HG02623 (cell line): ENCODE results near the gene TGM5.
"Not testable (repeated sequence)": the region's sequence is repeated elsewhere in the genome, so short reads cannot be mapped to it uniquely, and the experiment has no call there.

Experiments
- ATAC-seq: cut with Tn5 transposase; IDR thresholded peaks from one replicate; pipeline ENCODE4 v1.9.1; 2021; ENCODE audit warnings: moderate library complexity; ENCODE audit not compliant: unreplicated experiment

TGM5 gene

GRCh38 chr15:43276563-43277200 is 10.0 kb upstream of the TGM5 start:
- no peak for ATAC-seq

DNA sequence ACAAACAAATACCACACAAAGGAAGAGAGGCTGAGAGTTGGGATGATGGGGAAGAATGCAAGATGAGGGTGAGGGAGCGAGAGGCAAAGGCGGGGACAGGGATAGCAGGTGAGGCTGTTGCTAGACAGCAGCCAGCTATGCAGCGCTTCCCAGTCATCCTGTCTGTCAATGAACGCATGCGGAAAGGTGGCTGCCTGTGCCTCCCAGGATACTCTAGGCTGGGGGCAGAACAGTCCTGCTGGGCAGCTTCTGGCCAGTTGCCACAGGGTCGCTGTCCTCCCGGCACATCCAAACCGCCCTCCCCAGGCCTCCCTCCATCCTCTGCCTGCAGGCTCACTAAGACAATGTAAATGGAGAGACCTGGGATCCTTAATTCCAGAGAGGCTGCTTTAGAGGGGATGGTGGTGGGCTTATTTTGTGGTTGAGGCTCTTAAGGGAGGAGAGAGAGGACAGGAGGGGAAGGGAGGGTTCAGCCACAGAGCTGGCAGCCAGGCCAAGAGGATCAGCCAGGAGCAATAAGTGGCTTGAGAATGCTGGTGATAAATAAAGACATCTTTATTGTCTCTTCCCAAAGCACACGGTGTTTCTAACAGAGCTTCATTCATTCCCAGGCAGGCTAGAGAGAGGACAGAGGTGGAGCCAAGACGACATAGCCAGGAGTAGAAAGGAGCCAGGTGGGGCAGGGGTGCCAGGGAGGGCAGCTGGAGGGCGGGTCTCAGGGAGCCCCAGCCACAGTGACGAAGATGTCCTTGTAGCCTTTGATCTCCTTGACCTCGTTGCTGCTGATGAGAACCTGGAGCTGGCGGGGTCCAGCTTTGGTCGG is 9.2 kb upstream of the TGM5 start:
- no peak for ATAC-seq

DNA sequence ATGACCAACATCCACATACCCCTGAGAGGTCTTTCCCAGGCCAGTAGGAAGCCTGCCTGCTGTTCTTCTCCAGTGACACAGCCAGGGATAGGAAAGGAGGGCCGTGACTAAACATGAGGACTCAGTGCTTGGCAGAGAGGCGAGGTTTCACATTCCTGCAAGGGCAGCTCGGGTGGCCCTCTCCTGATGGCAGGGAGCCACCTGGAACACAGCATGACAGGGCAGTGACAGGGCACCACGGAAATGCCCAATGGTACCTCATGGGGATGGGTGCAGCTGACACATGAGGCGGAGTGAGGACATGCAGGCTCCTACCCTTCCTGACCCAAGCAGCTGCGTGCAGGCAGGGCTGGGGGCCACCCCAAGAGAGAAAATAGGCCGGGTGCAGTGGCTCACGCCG is 7.4 kb upstream of the TGM5 start:
- no peak for ATAC-seq

GRCh38 chr15:43273243-43273642 is 6.5 kb upstream of the TGM5 start:
- ATAC-seq, result no peak

GRCh38 chr15:43271908-43272307 is 5.2 kb upstream of the TGM5 start:
- not testable (repeated sequence) for ATAC-seq

GRCh38 chr15:43270676-43271306 is 4.1 kb upstream of the TGM5 start:
- ATAC-seq, result no peak

DNA sequence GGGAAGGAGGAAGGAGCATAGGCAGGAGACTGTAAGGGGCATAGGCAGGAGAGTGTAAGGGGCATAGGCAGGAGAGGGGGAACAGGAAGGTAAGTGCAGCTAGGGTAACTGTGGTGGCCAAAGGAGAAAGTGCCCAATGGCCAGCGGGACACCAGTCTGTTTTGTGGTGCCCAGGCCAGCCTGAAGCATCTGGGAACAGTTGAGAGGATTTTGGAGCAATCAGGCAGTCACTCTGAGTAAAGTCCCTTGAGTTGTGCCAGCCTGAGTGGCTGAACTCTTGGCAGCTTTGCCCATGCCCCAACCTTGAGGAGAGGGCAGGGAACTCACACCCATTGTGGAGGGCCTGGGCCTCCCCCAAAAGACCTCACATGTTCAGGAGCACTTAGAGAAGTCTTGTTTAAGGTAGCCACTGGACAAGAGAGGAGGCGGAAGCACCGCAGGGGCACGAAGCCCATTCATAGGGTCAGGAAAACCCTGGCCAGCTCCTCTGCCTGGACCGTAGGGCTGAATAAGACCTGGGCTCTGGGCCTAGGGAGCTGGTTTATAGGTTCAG is 3.5 kb upstream of the TGM5 start:
- no peak for ATAC-seq

DNA sequence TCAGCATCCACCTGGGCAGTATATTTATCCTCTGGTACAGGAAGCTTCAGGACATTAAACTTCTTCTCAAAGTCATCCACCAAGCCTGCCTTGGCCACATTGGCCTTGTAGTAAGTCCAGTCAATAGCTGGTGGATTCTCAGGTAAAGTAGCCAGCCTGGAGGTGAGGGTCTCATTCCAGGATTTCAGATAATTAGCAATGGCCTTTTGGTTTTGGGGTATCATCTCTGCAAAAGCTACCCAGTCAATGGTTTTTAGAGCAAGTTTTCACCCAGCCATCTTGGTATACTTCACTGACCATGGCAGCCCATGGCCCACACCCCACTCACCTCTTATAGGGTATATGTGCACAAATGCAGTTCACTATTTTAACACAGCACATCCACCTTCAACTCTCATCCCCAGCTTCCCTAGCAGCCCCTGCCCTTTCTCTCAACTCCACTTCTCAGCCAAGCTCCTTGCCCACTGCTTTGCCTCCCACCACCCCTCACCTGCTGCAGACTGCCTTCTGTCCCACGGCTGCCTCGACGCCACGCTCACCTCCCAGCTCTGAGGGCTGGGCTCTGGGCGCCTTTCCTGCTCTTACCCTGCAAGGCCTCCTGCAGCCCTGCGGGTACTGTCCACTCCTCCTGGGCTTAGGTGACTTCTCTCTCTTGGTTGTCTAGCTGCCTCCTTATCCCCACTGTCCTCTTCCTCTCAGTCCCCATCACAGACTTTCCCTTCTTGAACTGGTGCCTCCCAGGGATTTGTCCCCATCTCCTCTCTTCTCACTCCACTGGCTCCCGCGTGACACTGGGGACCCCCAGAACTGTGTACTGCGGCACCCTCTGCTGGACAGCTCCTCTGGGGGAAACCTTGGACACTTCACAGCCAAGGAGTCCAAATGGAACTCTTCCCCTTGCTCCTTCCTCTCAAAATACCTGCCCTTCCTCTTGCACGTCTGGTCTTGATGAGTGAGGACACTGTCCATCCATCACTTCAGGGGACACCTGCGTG is 1.7 kb upstream of the TGM5 start:
- no peak for ATAC-seq

- ATAC-seq, result no peak
Observed at GRCh38 chr15:43267439-43267838, 711 bp upstream of the TGM5 start.

- no peak for ATAC-seq
Observed at GRCh38 chr15:43266386-43266785, 342 bp downstream of the TGM5 start.

DNA sequence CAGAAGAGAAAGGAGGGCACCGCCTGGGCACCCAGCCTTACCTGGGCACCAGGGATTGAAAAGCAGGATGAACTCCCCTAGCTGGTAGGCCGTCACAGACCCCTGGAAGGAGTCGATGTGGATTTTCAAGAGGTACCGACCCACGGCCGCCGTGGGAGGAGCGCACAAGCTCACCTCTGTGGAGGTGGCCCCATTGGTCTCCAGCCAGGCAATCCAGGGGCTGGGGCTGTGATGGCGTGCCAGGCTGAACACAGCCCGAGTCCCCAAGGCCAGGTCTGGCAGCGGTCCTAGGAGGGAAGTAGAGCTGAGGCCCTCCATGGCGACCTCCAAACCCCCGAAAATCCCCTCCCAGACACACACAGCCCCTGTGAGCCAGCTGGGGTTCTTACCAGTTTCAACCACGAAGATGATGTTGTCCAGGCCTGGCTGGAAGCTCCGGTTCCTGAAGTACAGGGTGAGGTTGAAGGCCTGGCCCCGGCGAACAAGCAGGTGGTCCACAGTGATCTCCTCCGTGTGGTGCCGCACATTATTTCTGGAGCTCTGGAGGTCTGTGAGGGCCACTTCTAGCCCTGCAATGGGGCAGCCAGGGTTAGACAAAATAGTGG is 6.6 kb downstream of the TGM5 start:
- no peak for ATAC-seq

DNA sequence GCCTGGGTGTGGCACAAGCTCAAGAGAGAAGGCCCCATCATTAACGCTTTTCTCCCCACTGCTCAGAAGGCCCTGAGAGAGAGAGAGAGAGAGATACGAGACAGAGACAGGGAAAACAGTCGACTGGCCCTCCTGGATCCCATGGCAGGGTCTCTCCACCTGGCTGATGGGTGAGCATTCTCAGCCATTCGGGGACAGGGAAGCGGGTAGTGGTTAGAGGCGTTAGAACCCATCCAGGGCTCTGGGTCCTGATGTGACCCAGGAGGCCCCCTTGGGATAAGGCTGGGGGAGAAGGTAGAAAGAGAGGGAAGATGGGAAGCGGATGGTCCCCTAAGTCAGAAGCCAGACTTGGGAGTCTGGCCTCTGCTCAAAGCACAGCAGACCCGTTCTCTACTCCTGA is 7.9 kb downstream of the TGM5 start:
- no peak for ATAC-seq

- no peak for ATAC-seq
Observed at GRCh38 chr15:43256341-43256740, 10.4 kb downstream of the TGM5 start.

- ATAC-seq, result no peak
Observed at GRCh38 chr15:43255376-43255775, 11.4 kb downstream of the TGM5 start.

DNA sequence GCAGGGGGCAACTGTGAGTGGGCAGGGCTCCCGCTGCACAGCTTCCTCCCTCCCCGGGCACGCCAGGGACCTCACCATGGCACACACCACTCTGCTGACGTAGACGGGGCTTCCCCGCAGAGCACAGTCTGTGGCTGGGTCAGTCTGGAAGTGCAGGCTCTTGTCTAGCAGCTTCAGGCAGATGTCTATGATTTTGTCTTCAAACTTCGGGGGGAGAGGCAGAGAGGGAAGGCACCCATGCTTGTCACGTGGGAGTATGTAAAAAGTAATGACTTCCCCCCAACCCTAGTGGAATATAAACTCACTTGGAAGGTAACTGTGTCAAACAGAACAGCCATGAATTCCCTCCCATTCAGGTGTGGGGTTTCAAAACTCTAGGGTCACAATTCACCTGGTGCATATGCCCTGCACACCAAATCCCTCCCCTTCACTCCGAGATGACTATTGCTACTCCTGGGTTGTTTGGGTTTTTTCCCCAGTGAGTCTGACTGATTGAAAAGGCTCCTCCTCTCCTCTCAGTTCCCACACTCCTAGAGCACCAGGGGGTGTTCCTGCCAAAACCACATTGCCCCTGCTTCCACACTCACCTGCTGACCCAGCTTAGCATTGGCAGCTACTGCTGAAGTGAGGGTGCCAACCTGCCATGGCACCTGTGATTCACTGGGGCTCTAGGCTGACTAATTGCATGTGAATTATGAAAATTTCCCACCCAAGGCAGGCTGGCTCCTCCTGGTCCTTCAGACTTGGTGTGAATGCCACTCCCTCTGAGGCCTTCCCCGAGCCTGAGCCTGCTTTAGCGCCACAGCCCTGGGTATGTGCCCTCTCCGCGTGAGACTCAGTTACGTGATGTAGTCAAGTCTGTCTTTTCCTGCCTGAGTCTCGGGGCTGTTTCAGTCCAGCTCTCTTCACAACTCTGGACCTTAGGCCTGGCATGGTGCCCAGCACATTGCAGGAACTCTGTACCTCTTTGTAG is 13.0 kb downstream of the TGM5 start:
- peak; percentile 48 for ATAC-seq

- no peak for ATAC-seq
Observed at GRCh38 chr15:43251871-43252250, 14.9 kb downstream of the TGM5 start.

DNA sequence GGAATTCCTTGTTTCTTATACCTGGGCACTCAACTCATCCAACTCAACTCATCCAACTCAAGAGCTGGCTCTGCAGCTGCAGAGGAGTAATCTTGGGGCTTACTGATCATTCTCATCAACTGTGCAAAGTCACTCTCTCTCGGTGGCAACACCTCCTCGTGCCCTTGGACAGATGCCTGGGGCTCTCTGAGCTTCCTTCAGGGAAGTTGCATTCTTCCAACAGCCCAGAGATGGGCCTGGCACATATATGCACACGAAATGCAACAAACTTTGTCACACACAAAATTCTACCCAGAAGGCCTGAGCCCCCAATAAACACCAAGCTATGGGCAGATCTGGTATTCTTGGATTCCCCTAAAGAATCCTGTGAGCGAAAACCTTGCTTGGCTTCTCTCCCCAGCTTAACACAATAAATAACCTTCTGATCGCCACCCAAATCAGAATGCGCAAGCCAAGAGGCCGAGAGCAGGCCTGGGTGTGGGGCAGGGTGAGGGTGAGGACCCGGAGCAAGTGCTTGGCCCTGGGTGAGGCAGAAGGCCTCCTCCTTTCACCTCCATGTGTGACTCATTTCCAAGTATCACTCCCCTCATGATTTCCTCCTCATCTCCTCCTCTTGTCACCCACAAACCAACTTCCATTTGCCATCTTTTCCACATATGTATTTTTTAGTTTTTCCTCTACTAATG is 15.4 kb downstream of the TGM5 start:
- no peak for ATAC-seq

DNA sequence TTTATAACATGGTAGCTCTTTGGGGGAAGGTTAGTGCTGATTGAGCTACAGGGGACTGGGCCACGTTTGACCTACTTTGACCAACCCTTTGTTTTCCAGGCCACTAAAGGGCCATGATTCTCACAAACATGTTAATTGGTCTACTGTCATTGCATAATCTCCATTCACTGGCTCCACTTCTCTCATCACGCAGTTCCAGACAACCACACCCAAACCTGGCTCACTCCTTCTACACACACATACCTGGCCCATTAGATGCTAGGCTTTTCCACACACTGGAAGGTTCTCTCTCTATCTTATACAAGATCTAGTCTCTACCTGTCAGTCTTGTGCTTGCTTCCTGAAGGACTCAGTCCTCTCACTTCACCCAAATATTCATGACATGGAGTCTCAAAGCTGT is 15.9 kb downstream of the TGM5 start:
- ATAC-seq, result no peak
